8988T (cell line): Measurements from ENCODE around the gene MYEF2.

Experiments used
- DNase-seq: peaks from one replicate; pipeline ENCODE4 v3.0.0; 2011

The MYEF2 gene

DNA sequence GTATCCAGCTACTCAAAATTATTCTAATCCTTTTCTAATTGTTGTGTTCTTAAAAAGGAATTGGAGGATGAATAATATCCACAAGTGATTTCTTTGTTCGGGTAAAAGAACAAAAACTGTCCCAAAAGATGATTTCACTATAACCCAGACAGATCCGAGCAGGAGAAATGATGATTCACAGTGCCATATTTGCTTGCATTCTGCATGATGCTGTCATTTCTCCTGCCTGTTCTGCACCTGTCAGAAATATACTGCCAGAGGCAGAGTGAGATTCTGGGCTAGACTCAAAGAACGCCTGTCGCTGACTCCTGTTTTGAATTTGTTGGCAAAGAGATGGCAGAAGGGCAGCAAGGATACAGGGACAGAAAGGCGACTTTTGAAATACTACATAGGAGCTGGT lies 92.0 kb downstream of the MYEF2 start:
- DNase-seq: no peak

- no peak for DNase-seq
Observed at GRCh38 chr15:48085591-48085930, 92.5 kb downstream of the MYEF2 start.

- no peak for DNase-seq
Observed at GRCh38 chr15:48084759-48085590, 93.1 kb downstream of the MYEF2 start.
